HG03135 (cell line): ENCODE measurements around the gene CFAP54.
"Not testable (repeated sequence)": the region's sequence is repeated elsewhere in the genome, so short reads cannot be mapped to it uniquely, and the experiment has no call there.

ENCODE experiments used
- ATAC-seq: cut with Tn5 transposase; IDR thresholded peaks from one replicate; pipeline ENCODE4 v1.9.1; 2021; ENCODE audit warnings: mild to moderate bottlenecking, moderate library complexity; ENCODE audit not compliant: unreplicated experiment

The CFAP54 gene

GRCh38 chr12:96606134-96606533 is 116.8 kb downstream of the CFAP54 start:
- no peak for ATAC-seq

GRCh38 chr12:96606644-96607043 is 117.3 kb downstream of the CFAP54 start:
- no peak for ATAC-seq

- ATAC-seq, result no peak
Measured at GRCh38 chr12:96617178-96617577, 127.8 kb downstream of the CFAP54 start.

- ATAC-seq, result no peak
Measured at GRCh38 chr12:96623155-96623554, 133.8 kb downstream of the CFAP54 start.

GRCh38 chr12:96623656-96624217 is 134.4 kb downstream of the CFAP54 start:
- ATAC-seq, result no peak

- ATAC-seq, result no peak
Measured at GRCh38 chr12:96635844-96636243, 146.5 kb downstream of the CFAP54 start.

- no peak for ATAC-seq
Measured at GRCh38 chr12:96636895-96637294, 147.5 kb downstream of the CFAP54 start.

GRCh38 chr12:96648923-96649322 is 159.5 kb downstream of the CFAP54 start:
- ATAC-seq, result no peak

- no peak for ATAC-seq
Measured at GRCh38 chr12:96652870-96653269, 163.5 kb downstream of the CFAP54 start.

GRCh38 chr12:96658075-96658474 is 168.7 kb downstream of the CFAP54 start:
- no peak for ATAC-seq

GRCh38 chr12:96669786-96670185 is 180.4 kb downstream of the CFAP54 start:
- no peak for ATAC-seq

GRCh38 chr12:96670334-96670899 is 181.0 kb downstream of the CFAP54 start:
- ATAC-seq, result no peak

GRCh38 chr12:96675519-96675918 is 186.1 kb downstream of the CFAP54 start:
- not testable (repeated sequence) for ATAC-seq

GRCh38 chr12:96677363-96677762 is 188.0 kb downstream of the CFAP54 start:
- no peak for ATAC-seq

GRCh38 chr12:96687719-96688118 is 198.3 kb downstream of the CFAP54 start:
- no peak for ATAC-seq

GRCh38 chr12:96698521-96698920 is 209.1 kb downstream of the CFAP54 start:
- ATAC-seq, result no peak

- ATAC-seq, result no peak
Measured at GRCh38 chr12:96698965-96699364, 209.6 kb downstream of the CFAP54 start.

- ATAC-seq, result no peak
Measured at GRCh38 chr12:96701856-96702255, 212.5 kb downstream of the CFAP54 start.

- ATAC-seq, result no peak
Measured at GRCh38 chr12:96710127-96710745, 220.9 kb downstream of the CFAP54 start.

- no peak for ATAC-seq
Measured at GRCh38 chr12:96711364-96711763, 222.0 kb downstream of the CFAP54 start.

GRCh38 chr12:96714199-96714598 is 224.8 kb downstream of the CFAP54 start:
- ATAC-seq, result no peak

- ATAC-seq, result peak; percentile 94
Measured at GRCh38 chr12:96719660-96720362, 230.4 kb downstream of the CFAP54 start.
